Natural killer cell (primary cell): ENCODE measurements around the gene PTH1R. TPM values are rescaled to one million over a fixed set of nuclear protein-coding genes. Genes with fewer than 3 reads are reported as not detected.

Source experiments
- ATAC-seq, 3 donors: fragments of 150-1000 bp in 2 of 3; fragments of 200-7000 bp in 1 of 3; cut with Tn5 transposase; 1 replicate in 1 of 3; 2 replicates in 2 of 3; pipeline ENCODE4 v1.10.0; 2021; ENCODE audit warnings: mild to moderate bottlenecking in 2 of 3, moderate library complexity in 2 of 3
- DNase-seq, 2 donors: peaks; one replicate each; pipeline versions ENCODE4 v3.0.0 to v3.0.0-alpha.2; 2013 to 2021; ENCODE audit warnings: mixed read lengths in 1 of 2
- H3K27ac ChIP-seq: one replicate; pipeline ENCODE4 v1.5.1; 2013; ENCODE audit warnings: mild to moderate bottlenecking, low read length
- H3K27me3 ChIP-seq: one replicate; pipeline ENCODE4 v1.6.1; 2013; ENCODE audit warnings: low read length; ENCODE audit not compliant: control insufficient read depth, insufficient read depth
- H3K36me3 ChIP-seq: one replicate; pipeline ENCODE4 v1.6.1; 2013; ENCODE audit warnings: low read length; ENCODE audit not compliant: control insufficient read depth, insufficient read depth
- H3K4me1 ChIP-seq: one replicate; pipeline ENCODE4 v1.6.1; 2013; ENCODE audit warnings: low read length; ENCODE audit not compliant: control insufficient read depth, insufficient read depth
- H3K4me3 ChIP-seq: one replicate; pipeline ENCODE4 v1.5.1; 2013; ENCODE audit warnings: low read length
- H3K9me3 ChIP-seq: one replicate; pipeline ENCODE4 v1.6.1; 2013; ENCODE audit warnings: low read length; ENCODE audit not compliant: control insufficient read depth, insufficient read depth
- H3K27ac Mint-ChIP-seq, 2 donors: one replicate each; pipeline ENCODE4 v1.8.0; 2022; ENCODE audit warnings: mild to moderate bottlenecking in 2 of 2, mixed read lengths in 2 of 2, moderate library complexity in 1 of 2
- H3K27me3 Mint-ChIP-seq, 2 donors: one replicate each; pipeline ENCODE4 v1.8.0; 2022; ENCODE audit warnings: low read depth in 2 of 2, mixed read lengths in 2 of 2
- H3K36me3 Mint-ChIP-seq: one replicate; pipeline ENCODE4 v1.8.0; 2022; ENCODE audit warnings: mixed read lengths
- H3K4me1 Mint-ChIP-seq, 2 donors: one replicate each; pipeline ENCODE4 v1.8.0; 2022; ENCODE audit warnings: mixed read lengths in 2 of 2
- H3K4me3 Mint-ChIP-seq: one replicate; pipeline ENCODE4 v1.8.0; 2022; ENCODE audit warnings: mild to moderate bottlenecking, moderate library complexity, mixed read lengths
- H3K9me3 Mint-ChIP-seq, 2 donors: one replicate each; pipeline ENCODE4 v1.8.0; 2022; ENCODE audit warnings: mixed read lengths in 2 of 2
- WGBS: methylation state at CpG from one replicate; pipeline ENCODE4 v1.1.7; 2013; ENCODE audit warnings: missing lambda C conversion rate; ENCODE audit not compliant: insufficient coverage; 5-methylcytosine and 5-hydroxymethylcytosine counted together
- intact Hi-C: fragments of 100-400 bp; cut with micrococcal nuclease; formaldehyde crosslinking; loops from one replicate; pipeline ENCODE4 v1.14.2; 2022
- total RNA-seq, 4 donors: library from RNA; stranded (reverse); fragments of 120-200 nt in 1 of 4; gene quantifications; one replicate each; pipeline versions ENCODE4 v1.2.3 to v1.2.4, GENCODE V29; 2013 to 2022
- TF ChIP-seq, protein P1 (sequence below): fragments of 200-600 bp; IDR thresholded peaks from one replicate; pipeline ENCODE4 v1.8.0; 2022; ENCODE audit warnings: antibody characterized with exemption

The PTH1R gene
- total RNA-seq, 3 donors from 2014 or later (not counting 1 experiment from before 2014, with no cell fraction given) = not detected

DNA sequence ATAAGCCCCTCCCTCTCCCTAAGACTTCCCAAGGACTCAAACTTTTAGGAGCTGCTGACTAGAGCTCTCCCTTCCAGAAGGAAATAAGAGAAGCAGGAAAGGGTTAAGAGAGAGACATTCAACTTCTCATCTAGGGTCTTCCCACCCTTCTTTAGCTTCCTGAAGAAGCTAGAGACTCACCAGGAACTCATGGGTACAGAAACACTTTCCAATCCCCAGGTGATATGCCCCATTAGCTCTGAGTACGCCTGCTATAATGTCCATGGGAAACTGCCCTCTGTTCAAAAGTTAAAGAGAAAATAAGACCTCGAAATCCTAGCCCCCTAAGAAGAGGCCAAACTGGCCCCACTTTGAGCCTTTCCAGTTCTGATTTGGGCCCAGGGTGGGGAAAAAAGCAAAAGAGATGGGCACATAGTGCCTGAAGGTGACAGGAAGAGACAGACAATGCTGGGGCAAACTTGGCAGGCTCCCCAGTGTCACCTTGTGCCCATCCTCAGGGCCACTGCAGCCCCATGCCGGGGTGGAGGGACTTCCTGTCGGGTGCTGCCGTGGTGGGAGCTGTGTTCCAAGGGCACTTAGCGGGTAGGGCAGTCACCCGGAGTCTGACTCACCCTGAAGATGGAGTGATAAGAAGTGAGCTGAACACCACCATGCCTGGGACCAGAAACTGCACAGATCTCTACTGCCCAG is 69.5 kb downstream of the PTH1R start:
- H3K36me3 Mint-ChIP-seq = no peaks in the 10 kb centered on the region
- peaks cover 98% of the 10 kb centered on the region for H3K4me1 ChIP-seq
- H3K9me3 Mint-ChIP-seq = no peaks in the 10 kb centered on the region

DNA sequence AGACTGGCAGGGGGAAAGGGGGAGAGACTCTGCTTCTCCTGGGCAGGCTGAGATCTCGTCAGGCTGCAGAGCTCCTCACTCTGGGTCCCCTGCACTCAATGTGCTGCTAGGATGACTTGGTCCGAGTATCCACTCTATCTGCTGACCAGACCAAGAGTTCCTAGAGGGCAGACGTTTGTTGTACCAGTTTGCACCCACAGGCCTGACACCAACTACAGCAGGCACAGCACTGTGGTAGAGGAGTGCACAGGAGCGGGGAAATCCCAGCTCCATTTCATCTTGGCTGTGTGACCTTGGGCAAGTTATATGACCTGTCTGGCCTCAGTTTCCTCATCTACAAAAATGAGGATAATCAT is 70.0 kb downstream of the PTH1R start:
- TF ChIP-seq, protein P1, sequence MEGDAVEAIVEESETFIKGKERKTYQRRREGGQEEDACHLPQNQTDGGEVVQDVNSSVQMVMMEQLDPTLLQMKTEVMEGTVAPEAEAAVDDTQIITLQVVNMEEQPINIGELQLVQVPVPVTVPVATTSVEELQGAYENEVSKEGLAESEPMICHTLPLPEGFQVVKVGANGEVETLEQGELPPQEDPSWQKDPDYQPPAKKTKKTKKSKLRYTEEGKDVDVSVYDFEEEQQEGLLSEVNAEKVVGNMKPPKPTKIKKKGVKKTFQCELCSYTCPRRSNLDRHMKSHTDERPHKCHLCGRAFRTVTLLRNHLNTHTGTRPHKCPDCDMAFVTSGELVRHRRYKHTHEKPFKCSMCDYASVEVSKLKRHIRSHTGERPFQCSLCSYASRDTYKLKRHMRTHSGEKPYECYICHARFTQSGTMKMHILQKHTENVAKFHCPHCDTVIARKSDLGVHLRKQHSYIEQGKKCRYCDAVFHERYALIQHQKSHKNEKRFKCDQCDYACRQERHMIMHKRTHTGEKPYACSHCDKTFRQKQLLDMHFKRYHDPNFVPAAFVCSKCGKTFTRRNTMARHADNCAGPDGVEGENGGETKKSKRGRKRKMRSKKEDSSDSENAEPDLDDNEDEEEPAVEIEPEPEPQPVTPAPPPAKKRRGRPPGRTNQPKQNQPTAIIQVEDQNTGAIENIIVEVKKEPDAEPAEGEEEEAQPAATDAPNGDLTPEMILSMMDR = no peak
- Histone ChIP-seq H3K4me1 (peaks cover 98% of the 10 kb centered on the region), H3K27ac (peak overlapping the region; percentile 98), H3K36me3 (peaks cover 3% of the 10 kb centered on the region), H3K4me3 (peak overlapping the region; percentile 17), H3K9me3 (no peaks in the 10 kb centered on the region), H3K27me3 (no peaks in the 10 kb centered on the region)
- peak overlapping the region; percentile 92 for H3K4me3 Mint-ChIP-seq
- intact Hi-C loops = loop anchor here (1.0 to 5.0 kb wide), 2 partner anchors 29 to 90 kb away; partner anchors contain the start of gene CCDC12
- peaks cover 89 to 92% of the 10 kb centered on the region in 2 donors for H3K4me1 Mint-ChIP-seq
- no peaks in the 10 kb centered on the region for H3K36me3 Mint-ChIP-seq
- H3K27me3 Mint-ChIP-seq = no peaks in the 10 kb centered on the region
- WGBS = 22% methylated on average over 4 of the region's 4 CpGs
- ATAC-seq = peak; percentile 34 to 61 (median 59)
- peak in 1 of 2 donors; percentile 68 for DNase-seq
- H3K27ac Mint-ChIP-seq = peak overlapping the region; percentile 96 to 99
- no peaks in the 10 kb centered on the region for H3K9me3 Mint-ChIP-seq

More for the DNA sequence above, 69.5 kb downstream of the PTH1R start:
- H3K27ac ChIP-seq = peak overlapping the region; percentile 98
- Mint-ChIP-seq H3K4me3 (peak overlapping the region; percentile 92), H3K27me3 (no peaks in the 10 kb centered on the region), H3K27ac (peak overlapping the region; percentile 96 to 99), H3K4me1 (peaks cover 89 to 92% of the 10 kb centered on the region in 2 donors)
- intact Hi-C loops = loop anchor here (1.0 to 5.0 kb wide), 2 partner anchors 29 to 90 kb away; partner anchors contain the start of gene CCDC12
- DNase-seq (peak; percentile 72 to 83), ATAC-seq (peak; percentile 52 to 74 (median 66))
- TF ChIP-seq, protein P1 = no peak
- WGBS = 15% methylated on average over 7 of the region's 7 CpGs
- H3K9me3 ChIP-seq = no peaks in the 10 kb centered on the region
- no peaks in the 10 kb centered on the region for H3K27me3 ChIP-seq
- H3K4me3 ChIP-seq = no peak overlapping the region
- H3K36me3 ChIP-seq = peaks cover 5% of the 10 kb centered on the region

DNA sequence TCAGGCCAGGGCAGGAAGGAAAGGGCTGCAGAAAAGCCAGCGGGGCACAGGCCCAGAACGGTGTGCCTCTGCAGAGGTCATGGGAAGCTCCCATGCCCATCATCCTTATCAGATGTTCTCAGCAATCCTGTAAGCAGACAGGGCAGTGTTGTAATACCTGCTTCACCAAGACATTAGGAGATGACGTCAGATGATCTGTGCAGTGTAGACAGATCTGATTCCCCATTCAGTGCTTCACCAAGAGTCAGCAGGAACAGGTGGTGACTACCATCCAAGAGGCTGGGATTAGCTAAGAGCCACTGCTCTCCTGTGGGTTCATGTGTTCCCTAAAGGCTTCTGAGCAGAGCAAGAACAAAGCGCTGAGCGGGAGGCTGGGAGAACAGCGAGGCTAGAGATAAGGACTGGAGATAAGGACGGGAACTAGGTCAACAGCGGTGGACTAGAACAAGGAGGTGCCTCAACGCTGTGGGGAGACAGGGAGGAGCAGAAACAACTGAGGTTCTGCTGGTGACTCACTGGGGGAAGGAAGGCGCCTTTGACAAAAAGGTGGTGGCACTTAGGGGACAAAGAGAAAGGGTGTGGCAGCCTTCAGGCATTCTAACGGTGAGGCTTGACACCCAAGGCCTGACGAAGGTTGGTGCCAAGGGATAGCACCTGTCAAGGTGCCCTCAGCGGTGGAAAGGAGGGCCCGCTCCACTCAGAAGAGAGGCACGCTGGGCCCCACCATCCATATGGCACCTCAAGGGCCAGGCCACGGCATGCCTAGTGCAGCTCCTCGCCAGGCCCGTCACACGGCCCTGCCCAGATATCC is 70.7 kb downstream of the PTH1R start:
- H3K9me3 ChIP-seq = no peaks in the 10 kb centered on the region
- peak; percentile 58 to 76 (median 66) for ATAC-seq
- H3K4me1 ChIP-seq = peaks cover 98% of the 10 kb centered on the region
- peaks cover 90 to 92% of the 10 kb centered on the region in 2 donors for H3K4me1 Mint-ChIP-seq
- no peaks in the 10 kb centered on the region for H3K27me3 ChIP-seq
- 26% methylated on average over 19 of the region's 19 CpGs for WGBS
- peak; percentile 66 to 87 for DNase-seq
- H3K27ac Mint-ChIP-seq = peak overlapping the region; percentile 96 to 99
- intact Hi-C loops = loop anchor here (1.0 to 5.0 kb wide), 3 partner anchors 8 to 89 kb away; partner anchors contain the start of gene CCDC12
- peak overlapping the region; percentile 92 for H3K4me3 Mint-ChIP-seq
- peak overlapping the region; percentile 98 for H3K27ac ChIP-seq
- H3K36me3 Mint-ChIP-seq = no peaks in the 10 kb centered on the region
- no peaks in the 10 kb centered on the region for H3K27me3 Mint-ChIP-seq
- TF ChIP-seq, protein P1 = no peak
- no peaks in the 10 kb centered on the region for H3K9me3 Mint-ChIP-seq
- no peaks in the 10 kb centered on the region for H3K36me3 ChIP-seq
- H3K4me3 ChIP-seq = peak overlapping the region; percentile 17
